ENCODE data around the gene TMEM245.

TMEM245 gene

GRCh38 chr9:109124121-109124520 lies 4.4 kb upstream of the TMEM245 start:
- Histone ChIP-seq H3K9me3 (ENCODE audit: low read length) (no peaks in the 10 kb centered on the region), H2AFZ (ENCODE audit: low read length) (no peak overlapping the region), H3K4me1 (ENCODE audit: insufficient read depth, low read length, severe bottlenecking) (peaks cover 13% of the 10 kb centered on the region), H3K27me3 (ENCODE audit: insufficient read depth, low read length) (no peaks in the 10 kb centered on the region), H3K9ac (ENCODE audit: low read length) (no peak overlapping the region), H4K20me1 (ENCODE audit: insufficient read depth, low read length) (no peaks in the 10 kb centered on the region), H3K27ac (ENCODE audit: low read depth, low read length, poor library complexity, severe bottlenecking) (no peak overlapping the region), H3K36me3 (ENCODE audit: insufficient read depth, low read length) (no peaks in the 10 kb centered on the region), H3K4me2 (ENCODE audit: low read length) (no peak overlapping the region), H3F3A (ENCODE audit: insufficient read depth, low read length) (no peaks in the 10 kb centered on the region), H3K9me2 (ENCODE audit: low read depth, low read length) (no peaks in the 10 kb centered on the region), H3K79me2 (ENCODE audit: insufficient read depth, low read length) (peaks cover under 1% of the 10 kb centered on the region), H3K4me3 (ENCODE audit: low read depth, low read length, poor library complexity, severe bottlenecking) (no peak overlapping the region)
- TF ChIP-seq EZH2 (IDR thresholded peaks at IDR 0.05; ENCODE audit: borderline replicate concordance, low read length) (no peak), CTCF (IDR thresholded peaks at IDR 0.05; ENCODE audit: low read length) (no peak)

- no peak overlapping the region for H3K9ac ChIP-seq (ENCODE audit: low read length)
- H3K4me1 ChIP-seq (ENCODE audit: insufficient read depth, low read length, severe bottlenecking) = peaks cover 22% of the 10 kb centered on the region
- H4K20me1 ChIP-seq (ENCODE audit: insufficient read depth, low read length) = no peaks in the 10 kb centered on the region
- H3K9me2 ChIP-seq (ENCODE audit: low read depth, low read length) = no peaks in the 10 kb centered on the region
- no peak overlapping the region for H3K4me2 ChIP-seq (ENCODE audit: low read length)
- no peaks in the 10 kb centered on the region for H3K9me3 ChIP-seq (ENCODE audit: low read length)
- H3K4me3 ChIP-seq (ENCODE audit: low read depth, low read length, poor library complexity, severe bottlenecking) = no peak overlapping the region
- TF ChIP-seq EZH2 (IDR thresholded peaks at IDR 0.05; ENCODE audit: borderline replicate concordance, low read length) (no peak), CTCF (IDR thresholded peaks at IDR 0.05; ENCODE audit: low read length) (no peak)
- no peaks in the 10 kb centered on the region for H3F3A ChIP-seq (ENCODE audit: insufficient read depth, low read length)
- no peaks in the 10 kb centered on the region for H3K36me3 ChIP-seq (ENCODE audit: insufficient read depth, low read length)
- no peak overlapping the region for H2AFZ ChIP-seq (ENCODE audit: low read length)
- H3K79me2 ChIP-seq (ENCODE audit: insufficient read depth, low read length) = peaks cover 12% of the 10 kb centered on the region
- H3K27ac ChIP-seq (ENCODE audit: low read depth, low read length, poor library complexity, severe bottlenecking) = no peak overlapping the region
- no peaks in the 10 kb centered on the region for H3K27me3 ChIP-seq (ENCODE audit: insufficient read depth, low read length)
Observed at GRCh38 chr9:109122726-109123621, 3.2 kb upstream of the TMEM245 start.

GRCh38 chr9:109121232-109121796 lies 1.6 kb upstream of the TMEM245 start:
- Histone ChIP-seq H3K4me1 (ENCODE audit: insufficient read depth, low read length, severe bottlenecking) (peaks cover 36% of the 10 kb centered on the region), H3K4me2 (ENCODE audit: low read length) (no peak overlapping the region), H3K9me2 (ENCODE audit: low read depth, low read length) (no peaks in the 10 kb centered on the region), H3K27me3 (ENCODE audit: insufficient read depth, low read length) (no peaks in the 10 kb centered on the region), H4K20me1 (ENCODE audit: insufficient read depth, low read length) (no peaks in the 10 kb centered on the region), H3K9me3 (ENCODE audit: low read length) (no peaks in the 10 kb centered on the region), H3K79me2 (ENCODE audit: insufficient read depth, low read length) (peaks cover 29% of the 10 kb centered on the region), H3K4me3 (ENCODE audit: low read depth, low read length, poor library complexity, severe bottlenecking) (no peak overlapping the region), H3F3A (ENCODE audit: insufficient read depth, low read length) (no peaks in the 10 kb centered on the region), H3K9ac (ENCODE audit: low read length) (no peak overlapping the region), H3K36me3 (ENCODE audit: insufficient read depth, low read length) (peaks cover 10% of the 10 kb centered on the region), H2AFZ (ENCODE audit: low read length) (peak overlapping the region; percentile 97; the same call in 1 of the 2 replicates), H3K27ac (ENCODE audit: low read depth, low read length, poor library complexity, severe bottlenecking) (no peak overlapping the region)
- TF ChIP-seq CTCF (IDR thresholded peaks at IDR 0.05; ENCODE audit: low read length) (no peak), EZH2 (IDR thresholded peaks at IDR 0.05; ENCODE audit: borderline replicate concordance, low read length) (no peak)

All from OCI-LY1 (cell line).